ENCODE measurements around the gene GGT5. TPM values are rescaled to one million over a fixed set of nuclear protein-coding genes. Genes with fewer than 3 reads are reported as not detected.
A peak's percentile ranks its signal among the peaks of the same experiment; 100 is the strongest.
"Not testable (repeated sequence)": the region's sequence is repeated elsewhere in the genome, so short reads cannot be mapped to it uniquely, and the experiment has no call there.

Gene GGT5, protein sequence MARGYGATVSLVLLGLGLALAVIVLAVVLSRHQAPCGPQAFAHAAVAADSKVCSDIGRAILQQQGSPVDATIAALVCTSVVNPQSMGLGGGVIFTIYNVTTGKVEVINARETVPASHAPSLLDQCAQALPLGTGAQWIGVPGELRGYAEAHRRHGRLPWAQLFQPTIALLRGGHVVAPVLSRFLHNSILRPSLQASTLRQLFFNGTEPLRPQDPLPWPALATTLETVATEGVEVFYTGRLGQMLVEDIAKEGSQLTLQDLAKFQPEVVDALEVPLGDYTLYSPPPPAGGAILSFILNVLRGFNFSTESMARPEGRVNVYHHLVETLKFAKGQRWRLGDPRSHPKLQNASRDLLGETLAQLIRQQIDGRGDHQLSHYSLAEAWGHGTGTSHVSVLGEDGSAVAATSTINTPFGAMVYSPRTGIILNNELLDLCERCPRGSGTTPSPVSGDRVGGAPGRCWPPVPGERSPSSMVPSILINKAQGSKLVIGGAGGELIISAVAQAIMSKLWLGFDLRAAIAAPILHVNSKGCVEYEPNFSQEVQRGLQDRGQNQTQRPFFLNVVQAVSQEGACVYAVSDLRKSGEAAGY
- total RNA-seq (not detected), total RNA-seq (0 to 0.64 (median 0.02) reads per million in 172 experiments)
- 0.08 TPM for polyA plus RNA-seq (2013, experiment 1 of 2)
- polyA plus RNA-seq (2013, experiment 2 of 2) = 0.18 TPM

GRCh38 chr22:24245030-24245431 is at the start of gene GGT5:
Gene GGT5 (minus strand): TSS chr22:24245082. CDS start chr22:24244725, 357 bp downstream.
- H3K27ac ChIP-seq (ENCODE audit: low read depth in 1 of 2, low read length in 2 of 2); H3K36me3 Mint-ChIP-seq (ENCODE audit: low read depth); ATAC-seq (ENCODE audit: poor library complexity); H3K36me3 ChIP-seq (ENCODE audit: insufficient read depth, low read length); H3K9me3 ChIP-seq (ENCODE audit: control insufficient read depth in 1 of 2, insufficient read depth in 1 of 2, low read length in 2 of 2); H3K27me3 ChIP-seq (ENCODE audit: control insufficient read depth in 1 of 2, insufficient read depth in 2 of 2, low read length in 2 of 2); H3K4me3 ChIP-seq (ENCODE audit: low read length); DNase-seq; CTCF ChIA-PET; H3K27me3 Mint-ChIP-seq; H3K9me3 Mint-ChIP-seq: not testable (repeated sequence)
- POLR2A ChIA-PET = interaction anchor here (0.6 kb wide), 1 partner anchor 1052 kb away, joined by 3 read pairs; no protein-coding TSS in a partner anchor
- peaks cover 30% of the 10 kb centered on the region for H3K4me1 ChIP-seq (ENCODE audit: insufficient read depth, low read length)
- H3K4me1 Mint-ChIP-seq (ENCODE audit: low read depth) = peaks cover 29% of the 10 kb centered on the region
- intact Hi-C loops (cut with DNase I, micrococcal nuclease) = loop anchor here (5.0 to 10.0 kb wide), 2 partner anchors 60 to 113 kb away; partner anchors contain the start of gene SUSD2 (in 1 of the 2)
- peak within 1 kb of the TSS; percentile 63 for H3K4me3 Mint-ChIP-seq
- H3K27ac Mint-ChIP-seq = peak within 1 kb of the TSS; percentile 36

GRCh38 chr22:24292202-24292830 is 47.4 kb upstream of the GGT5 start:
- H3K4me1 ChIP-seq (ENCODE audit: insufficient read depth, low read length); intact Hi-C loops (cut with DNase I, micrococcal nuclease); H3K9me3 Mint-ChIP-seq; DNase-seq; H3K27me3 Mint-ChIP-seq; H3K27me3 ChIP-seq (ENCODE audit: control insufficient read depth in 1 of 2, insufficient read depth in 2 of 2, low read length in 2 of 2); H3K27ac Mint-ChIP-seq; H3K27ac ChIP-seq (ENCODE audit: low read depth in 1 of 2, low read length in 2 of 2); CTCF ChIA-PET; H3K36me3 Mint-ChIP-seq (ENCODE audit: low read depth); H3K9me3 ChIP-seq (ENCODE audit: control insufficient read depth in 1 of 2, insufficient read depth in 1 of 2, low read length in 2 of 2); ATAC-seq (ENCODE audit: poor library complexity); H3K36me3 ChIP-seq (ENCODE audit: insufficient read depth, low read length); H3K4me3 Mint-ChIP-seq; H3K4me3 ChIP-seq (ENCODE audit: low read length); POLR2A ChIA-PET: not testable (repeated sequence)
- H3K4me1 Mint-ChIP-seq (ENCODE audit: low read depth) = peaks cover 33% of the 10 kb centered on the region

- POLR2A ChIA-PET = no interaction called here
- no peak overlapping the region for H3K27ac Mint-ChIP-seq
These were observed 46.8 kb upstream of the GGT5 start for GRCh38 chr22:24291515-24292201.

More at GRCh38 chr22:24291515-24292201, 46.8 kb upstream of the GGT5 start:
- H3K36me3 ChIP-seq (ENCODE audit: insufficient read depth, low read length) = no peaks in the 10 kb centered on the region
- H3K36me3 Mint-ChIP-seq (ENCODE audit: low read depth) = peaks cover 7% of the 10 kb centered on the region
- no peak for TF ChIP-seq CTCF (IDR thresholded peaks at IDR 0.05)
- no peaks in the 10 kb centered on the region for H3K9me3 Mint-ChIP-seq
- H3K9me3 ChIP-seq (ENCODE audit: control insufficient read depth in 1 of 2, insufficient read depth in 1 of 2, low read length in 2 of 2) = no peaks in the 10 kb centered on the region
- no peak overlapping the region for H3K27ac ChIP-seq (ENCODE audit: low read depth in 1 of 2, low read length in 2 of 2)
- H3K4me1 ChIP-seq (ENCODE audit: insufficient read depth, low read length) = no peaks in the 10 kb centered on the region
- no peaks in the 10 kb centered on the region for H3K27me3 ChIP-seq (ENCODE audit: control insufficient read depth in 1 of 2, insufficient read depth in 2 of 2, low read length in 2 of 2)
- no peaks in the 10 kb centered on the region for H3K27me3 Mint-ChIP-seq
- DNase-seq (no peak), ATAC-seq (ENCODE audit: poor library complexity) (no peak)
- peaks cover 38% of the 10 kb centered on the region for H3K4me1 Mint-ChIP-seq (ENCODE audit: low read depth)
- no peak overlapping the region for H3K4me3 ChIP-seq (ENCODE audit: low read length)
- intact Hi-C loops (cut with DNase I, micrococcal nuclease) = no loop called here
- no peak overlapping the region for H3K4me3 Mint-ChIP-seq
- CTCF ChIA-PET = no interaction called here

Measured in CD4-positive, alpha-beta T cell (primary cell).